Hypothalamus (tissue), 51 donors: ENCODE measurements around the gene ZNF782.
"Not testable (repeated sequence)": the region's sequence is repeated elsewhere in the genome, so short reads cannot be mapped to it uniquely, and the experiment has no call there.

Experiments
- DNase-seq, 51 donors: peaks; one replicate each; lab custom pipeline; 2025; lab: John Stamatoyannopoulos, UW

Gene ZNF782

GRCh38 chr9:96853781-96854650, at the start of gene ZNF782:
Gene ZNF782, minus strand, starts transcription at chr9:96854514. Its CDS starts 2,553 bp downstream, at chr9:96851961.
- DNase-seq = peak; percentile 71 to 96 (median 88)

GRCh38 chr9:96900010-96900409, 45.7 kb upstream of the ZNF782 start:
- not testable (repeated sequence) for DNase-seq

DNA sequence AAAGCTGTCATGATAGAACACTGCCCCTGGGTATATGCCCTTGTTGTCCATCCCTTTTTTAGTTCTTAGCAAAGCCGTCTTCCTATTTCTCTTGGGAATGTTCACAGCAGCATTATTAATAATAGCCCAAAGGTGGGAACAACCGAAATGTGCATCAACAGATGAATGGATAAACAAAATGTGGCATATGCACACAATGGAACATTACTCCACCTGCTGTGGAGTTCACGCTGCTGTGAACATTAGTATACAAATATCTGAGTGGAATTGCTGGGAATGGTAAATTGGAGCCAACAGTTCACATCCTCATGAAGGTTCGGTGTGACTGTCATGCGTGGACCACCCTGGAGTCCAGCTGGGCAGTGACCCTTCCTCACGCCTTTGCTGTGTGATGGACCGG, 37.8 kb upstream of the ZNF782 start:
- no peak for DNase-seq

GRCh38 chr9:96888591-96888990, 34.3 kb upstream of the ZNF782 start:
- no peak for DNase-seq

DNA sequence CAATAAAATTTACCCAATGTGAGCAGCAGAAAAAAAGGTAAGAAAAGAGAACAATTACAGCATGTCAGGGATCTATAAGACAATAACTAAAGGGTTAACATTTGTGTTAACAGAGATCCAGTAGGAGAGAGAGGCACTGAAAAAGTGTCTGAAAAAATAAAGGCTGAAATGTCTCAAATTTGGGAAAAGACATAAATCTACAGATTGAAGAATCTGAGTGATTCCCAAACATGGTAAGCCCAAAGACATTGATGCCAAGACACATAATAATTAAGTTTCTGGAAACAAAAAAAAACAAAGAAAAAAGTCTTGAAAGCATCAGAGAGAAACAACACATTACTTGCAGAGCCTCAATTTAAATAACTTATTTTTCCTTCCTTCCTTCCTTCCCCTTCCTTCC, 31.1 kb upstream of the ZNF782 start:
- DNase-seq = no peak

DNA sequence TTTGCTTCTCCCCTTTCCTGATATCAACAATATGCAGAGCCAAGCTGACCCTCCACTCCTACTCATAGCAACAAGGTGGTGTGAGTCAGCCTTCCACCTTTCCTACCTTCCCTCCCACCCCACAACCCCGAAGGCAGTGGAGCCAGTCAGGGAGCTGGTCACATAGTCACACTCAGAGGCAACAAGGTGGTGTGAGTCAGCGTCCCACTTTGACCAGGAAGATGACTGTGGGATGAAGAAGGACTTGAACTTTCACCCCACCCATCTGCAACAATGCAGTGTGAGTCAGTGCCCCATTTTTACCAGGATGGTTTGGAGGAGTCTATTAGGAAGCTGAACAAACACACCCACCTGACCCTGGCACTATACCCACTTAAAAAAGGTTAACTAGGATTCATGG, 30.1 kb upstream of the ZNF782 start:
- no peak for DNase-seq

DNA sequence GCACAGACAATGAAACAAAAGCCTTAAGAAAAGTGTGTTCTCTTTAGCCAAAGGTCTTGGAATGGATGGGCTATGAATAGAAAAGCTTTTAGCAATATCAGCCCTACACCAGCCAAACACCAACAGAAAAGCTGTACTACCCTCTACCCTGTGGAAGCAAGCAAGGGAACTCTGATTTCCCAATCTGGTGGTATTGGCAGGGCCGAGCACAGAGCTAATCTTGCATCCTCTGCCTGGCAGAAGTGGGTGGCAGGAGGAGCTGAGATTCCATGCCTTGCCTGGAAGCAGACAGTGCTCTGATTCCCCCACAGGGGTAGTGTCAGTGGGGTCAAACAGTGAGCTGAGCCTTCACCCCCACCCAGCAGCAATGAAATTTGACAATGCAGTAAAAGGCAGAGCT, 29.6 kb upstream of the ZNF782 start:
- DNase-seq = no peak

DNA sequence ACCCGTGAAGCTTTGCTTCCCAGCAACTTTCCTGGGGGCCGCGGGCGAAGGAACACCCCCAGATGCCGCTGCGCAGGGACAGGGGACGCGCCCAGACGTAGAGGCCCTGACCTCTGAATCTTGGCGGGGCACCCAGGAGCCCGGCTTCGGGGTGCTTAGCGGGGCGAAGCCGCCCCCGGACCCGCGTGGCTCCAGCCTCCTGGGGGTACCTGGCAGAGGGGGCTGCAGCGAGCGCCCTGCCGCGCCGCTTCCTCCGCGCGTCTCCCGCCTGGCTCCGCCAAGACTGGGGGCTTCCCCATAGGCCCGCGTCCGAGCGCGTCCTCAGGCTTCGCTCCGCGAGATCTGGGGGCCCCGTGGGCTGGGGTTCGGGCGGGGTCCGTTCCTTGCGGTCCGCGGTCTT, 23.0 kb upstream of the ZNF782 start:
- DNase-seq = no peak

GRCh38 chr9:96875461-96876142, 21.3 kb upstream of the ZNF782 start:
- peak in 34 of 51 donors; percentile 8 to 76 (median 36) for DNase-seq

GRCh38 chr9:96874947-96875460, 20.7 kb upstream of the ZNF782 start:
- DNase-seq = peak in 2 of 51 donors; percentile 15 to 58

- DNase-seq = peak in 1 of 51 donors; percentile 5
Observed at GRCh38 chr9:96874201-96874785, 20.0 kb upstream of the ZNF782 start.

DNA sequence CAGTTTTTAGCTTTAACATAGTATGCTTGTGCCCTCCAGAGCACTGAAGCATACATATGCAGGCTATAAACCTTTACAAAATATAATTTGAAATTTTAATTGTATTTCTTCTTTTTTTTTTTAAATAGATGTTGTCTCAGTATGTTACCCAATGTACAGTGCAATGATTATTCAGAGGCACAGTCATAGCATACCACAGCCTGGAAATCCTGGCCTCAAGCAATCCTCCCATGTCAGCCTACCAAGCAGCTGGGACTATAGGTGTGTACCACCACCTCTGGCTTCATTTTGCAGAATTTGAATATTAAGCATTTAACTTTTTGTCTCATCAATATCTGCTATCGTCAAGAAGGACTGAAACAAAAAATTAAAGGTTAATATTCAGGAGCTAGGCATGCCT, 16.9 kb upstream of the ZNF782 start:
- no peak for DNase-seq

DNA sequence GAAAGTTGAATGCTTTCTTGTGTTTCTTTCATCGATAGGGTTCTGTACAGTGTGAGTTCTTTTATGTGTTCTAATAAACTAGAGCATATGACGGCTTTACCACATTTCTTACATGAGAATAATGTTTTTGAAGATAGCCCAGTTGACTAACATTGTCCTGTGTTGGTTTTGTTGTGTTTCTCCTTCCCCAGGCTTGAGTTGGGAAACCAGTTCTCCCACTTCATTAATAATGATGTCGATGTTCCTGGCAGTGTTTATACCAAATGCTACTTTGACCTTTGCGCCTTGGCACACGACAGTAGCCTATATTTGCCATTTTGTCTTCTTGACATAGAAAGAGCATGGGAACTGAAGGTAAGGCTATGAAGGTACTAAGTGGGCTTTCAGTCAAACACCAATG, 14.4 kb upstream of the ZNF782 start:
- no peak for DNase-seq

DNA sequence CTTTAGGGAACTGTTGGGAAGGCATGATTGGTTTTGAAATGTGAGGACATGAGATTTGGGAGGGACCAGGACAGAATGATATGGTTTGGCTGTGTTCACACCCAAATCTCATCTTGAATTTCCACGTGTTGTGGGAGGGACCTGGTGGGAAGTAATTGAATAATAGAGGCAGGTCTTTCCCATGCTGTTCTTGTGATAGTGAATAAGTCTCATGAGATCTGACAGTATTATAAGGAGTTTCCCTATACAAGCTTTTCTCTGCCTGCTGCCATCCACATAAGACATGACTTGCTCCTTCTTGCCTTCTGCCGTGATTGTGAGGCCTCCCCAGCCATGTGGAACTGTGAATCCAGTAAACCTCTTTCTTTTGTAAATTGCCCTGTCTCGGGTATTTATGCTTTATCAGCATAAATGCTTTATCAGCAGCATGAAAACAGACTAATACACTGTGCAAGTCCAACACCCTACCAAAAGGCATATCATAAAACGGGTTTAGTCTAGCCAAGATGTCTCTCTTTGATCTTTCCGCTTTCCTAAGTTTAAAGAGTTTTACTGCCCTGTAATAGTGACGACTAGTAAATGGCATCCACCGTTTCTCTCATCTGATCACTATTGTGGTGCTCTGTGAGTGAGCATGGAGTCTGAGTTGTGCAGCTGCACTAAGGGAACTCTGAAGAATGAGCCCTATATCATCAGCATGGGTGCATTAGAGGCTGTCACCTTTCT, 12.9 kb upstream of the ZNF782 start:
- DNase-seq = no peak

GRCh38 chr9:96865240-96865639, 10.9 kb upstream of the ZNF782 start:
- DNase-seq = not testable (repeated sequence)

GRCh38 chr9:96859461-96860198, 5.3 kb upstream of the ZNF782 start:
- no peak for DNase-seq

GRCh38 chr9:96858670-96859069, 4.4 kb upstream of the ZNF782 start:
- DNase-seq = no peak

DNA sequence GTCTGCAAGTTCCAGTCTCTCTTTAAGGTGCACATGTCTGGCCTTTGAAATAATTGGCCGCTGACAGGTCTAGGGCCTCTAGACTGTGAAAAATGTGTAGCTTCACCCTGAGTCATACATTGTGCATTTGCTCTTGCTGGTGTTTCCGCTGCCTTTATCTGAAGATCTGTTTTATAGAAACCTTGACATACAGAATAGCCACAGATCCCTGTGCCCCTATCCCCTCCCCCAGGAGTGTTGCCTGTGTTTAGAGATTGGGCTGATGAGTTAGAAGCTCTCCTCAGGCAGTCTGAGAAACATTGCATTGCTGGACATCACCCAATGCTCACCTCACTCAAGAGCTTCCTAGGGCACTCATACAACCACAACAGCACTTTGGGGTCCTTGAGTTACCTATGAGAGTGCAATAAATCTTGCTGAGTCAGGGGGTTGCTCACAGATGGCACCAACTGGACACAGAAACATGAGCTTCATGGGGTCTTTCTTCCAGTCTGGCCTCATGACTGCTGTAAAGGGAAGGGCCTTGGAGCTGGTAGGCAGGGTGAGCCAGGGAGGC, 3.8 kb upstream of the ZNF782 start:
- no peak for DNase-seq
